ENCODE results near the gene GPRIN3. TPM values are rescaled to one million over a fixed set of nuclear protein-coding genes. Genes with fewer than 3 reads are reported as not detected.
"Not testable (repeated sequence)": the region's sequence is repeated elsewhere in the genome, so short reads cannot be mapped to it uniquely, and the experiment has no call there.

Gene GPRIN3
- total RNA-seq, 8 experiments from 2014 or later: 1.2 to 20.1 (median 7.6) TPM

DNA sequence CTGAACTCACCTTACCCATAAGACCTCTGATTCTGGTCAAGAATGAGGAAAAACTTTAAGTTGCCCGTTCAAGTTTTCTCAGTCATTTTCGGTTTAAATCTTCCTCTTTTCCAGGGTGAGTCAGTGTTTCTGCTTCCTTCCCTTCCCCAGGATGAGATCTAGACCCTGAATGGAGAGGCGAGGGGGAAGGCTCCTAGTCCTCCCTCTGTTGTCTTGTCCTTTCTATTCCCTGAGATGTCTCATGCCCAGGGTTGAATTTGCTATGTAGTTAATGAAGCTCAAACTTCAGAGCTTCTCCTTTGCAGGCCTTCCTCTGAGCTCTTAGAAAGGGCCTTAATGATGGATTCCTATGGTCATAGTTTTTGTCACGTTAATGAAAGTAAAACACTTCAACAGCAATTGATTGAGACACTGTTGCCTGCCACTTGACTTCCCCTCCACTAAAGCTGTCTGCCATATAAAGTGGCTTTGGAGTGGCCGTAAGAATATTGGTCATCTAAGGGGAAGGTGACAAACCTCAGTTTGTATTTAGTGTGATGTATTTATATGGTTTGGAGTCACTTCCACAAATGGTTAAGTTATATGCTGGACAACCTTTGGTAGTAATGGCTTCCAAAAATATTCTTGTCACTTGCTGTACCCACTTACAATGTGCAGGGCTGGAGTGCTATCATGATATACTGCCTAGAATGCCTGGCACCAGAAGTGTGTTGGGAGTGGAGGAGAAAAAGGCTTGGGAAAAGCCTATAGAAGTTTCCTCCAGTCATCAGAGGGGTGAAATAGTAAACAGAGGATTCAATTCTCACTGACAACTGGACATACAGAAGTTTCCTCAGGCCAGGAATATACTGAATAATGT lies 24.3 kb upstream of the GPRIN3 start:
- H3K27ac ChIP-seq: no peak overlapping the region
- peak in 1 of 8 experiments; percentile 34 for ATAC-seq (replicated peaks in 6 of 8)
- no peak overlapping the region for H3K4me3 ChIP-seq
- 17 to 100% (median 77%) methylated on average over 1 to 5 of the region's 5 CpGs for WGBS, 10 experiments
- H3K4me1 ChIP-seq (replicated peaks in 1 of 2): no peaks in the 10 kb centered on the region
- in situ Hi-C loops (cut with MboI; ENCODE audit: low pct_unique_long_range_greater_than_20kb in 2 of 9, low sequenced_read_pairs in 9 of 9, unreplicated experiment in 9 of 9): no loop called here

DNA sequence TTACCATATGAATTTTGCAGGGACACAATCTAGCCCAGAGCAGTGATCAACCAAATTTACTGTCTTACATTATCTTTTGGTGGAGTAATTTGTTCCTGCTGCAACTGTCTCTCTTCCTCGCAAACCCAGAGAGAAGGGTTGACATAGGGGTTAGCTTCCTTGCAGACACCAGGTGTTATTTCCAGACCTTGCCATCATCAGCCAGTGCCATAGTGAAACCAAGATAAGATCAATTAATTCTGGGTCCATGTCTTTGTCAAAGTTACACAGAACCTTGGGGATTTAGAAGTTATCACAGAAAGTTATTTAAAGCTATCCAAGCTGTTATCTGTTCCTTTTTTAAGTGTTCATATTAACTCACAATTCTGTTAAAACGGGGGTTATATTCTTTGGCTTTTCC lies 23.6 kb upstream of the GPRIN3 start:
- Histone ChIP-seq H3K27ac (no peak overlapping the region), H3K4me1 (replicated peaks in 1 of 2) (no peaks in the 10 kb centered on the region), H3K4me3 (no peak overlapping the region)
- no peak for ATAC-seq (replicated peaks in 6 of 8)
- WGBS, 10 experiments: 75 to 100% (median 96%) methylated on average over 1 to 2 of the region's 2 CpGs
- in situ Hi-C loops (cut with MboI; ENCODE audit: low pct_unique_long_range_greater_than_20kb in 2 of 9, low sequenced_read_pairs in 9 of 9, unreplicated experiment in 9 of 9): no loop called here

DNA sequence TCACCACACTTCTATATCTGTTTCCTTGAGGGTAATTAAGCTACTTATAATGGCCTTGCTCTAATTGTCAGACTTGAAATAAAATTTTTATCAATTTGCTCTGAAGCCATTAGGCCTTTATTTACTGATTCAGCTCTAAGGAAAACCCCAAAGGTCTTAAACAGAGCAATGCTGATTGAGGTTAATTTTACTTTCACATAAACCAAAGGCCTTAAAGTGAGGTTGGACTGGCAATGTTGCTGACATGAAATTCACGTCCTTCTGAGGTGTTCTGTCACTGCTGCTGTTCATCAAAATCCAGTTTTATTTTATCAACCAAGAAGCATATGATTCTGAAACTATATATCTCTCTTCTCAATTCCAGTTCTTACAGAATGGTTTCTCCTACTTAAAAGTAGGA lies 21.7 kb upstream of the GPRIN3 start:
- ATAC-seq (replicated peaks in 6 of 8): no peak
- Histone ChIP-seq H3K4me1 (replicated peaks in 1 of 2) (no peaks in the 10 kb centered on the region), H3K27ac (no peak overlapping the region), H3K4me3 (no peak overlapping the region)
- in situ Hi-C loops (cut with MboI; ENCODE audit: low pct_unique_long_range_greater_than_20kb in 2 of 9, low sequenced_read_pairs in 9 of 9, unreplicated experiment in 9 of 9): no loop called here
- WGBS, 10 experiments: 20 to 89% (median 80%) methylated on average over 1 of the region's 1 CpG; no CpG with 5 or more reads in 2 of the 10 experiments

DNA sequence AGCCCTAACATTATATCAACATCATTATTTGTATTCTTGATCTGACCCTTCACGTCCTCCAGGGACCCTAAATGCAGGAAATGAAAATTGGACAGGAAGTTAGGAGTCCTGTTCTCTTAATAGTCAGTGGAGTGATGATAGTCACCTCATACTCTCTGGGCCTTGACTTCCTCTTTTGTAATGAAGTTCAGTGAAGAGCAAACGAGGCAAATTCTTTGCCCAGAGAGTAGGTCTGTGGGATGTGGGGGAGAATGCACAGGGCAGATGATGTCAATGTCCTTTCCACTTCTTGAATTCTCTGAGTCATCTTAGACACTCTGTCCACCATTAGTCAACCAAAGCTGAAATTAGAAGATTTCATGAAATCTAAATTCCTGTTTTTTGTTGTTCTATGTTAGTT lies 17.1 kb upstream of the GPRIN3 start:
- Histone ChIP-seq H3K4me3 (no peak overlapping the region), H3K4me1 (replicated peaks in 1 of 2) (peaks cover 0 to 3% of the 10 kb centered on the region in 2 donors), H3K27ac (no peak overlapping the region)
- 0 to 100% (median 42%) methylated on average over 1 to 2 of the region's 2 CpGs; no CpG with 5 or more reads in 2 of the 10 experiments for WGBS, 10 experiments
- ATAC-seq (replicated peaks in 6 of 8): peak in 1 of 8 experiments; percentile 33
- in situ Hi-C loops (cut with MboI; ENCODE audit: low pct_unique_long_range_greater_than_20kb in 2 of 9, low sequenced_read_pairs in 9 of 9, unreplicated experiment in 9 of 9): no loop called here

DNA sequence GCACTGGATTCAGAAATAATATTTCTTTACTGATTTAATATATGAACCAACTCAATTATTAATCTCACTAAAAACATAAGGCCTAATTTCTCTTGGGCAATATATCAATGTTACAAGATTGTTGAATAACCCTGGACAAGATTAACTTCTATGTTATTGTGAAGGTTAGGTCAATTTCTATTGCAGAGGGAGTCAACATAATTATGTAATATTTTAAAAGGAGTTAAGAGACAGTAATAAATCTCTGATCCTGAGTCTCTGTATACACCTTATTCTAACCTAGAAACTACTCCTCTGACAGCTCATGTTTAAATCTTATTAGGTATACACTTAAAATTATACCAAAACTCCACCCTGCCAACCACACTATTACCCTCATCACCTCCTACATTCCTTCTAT lies 15.1 kb upstream of the GPRIN3 start:
- Histone ChIP-seq H3K4me1 (replicated peaks in 1 of 2) (peaks cover 0 to 3% of the 10 kb centered on the region in 2 donors), H3K4me3 (no peak overlapping the region), H3K27ac (no peak overlapping the region)
- in situ Hi-C loops (cut with MboI; ENCODE audit: low pct_unique_long_range_greater_than_20kb in 2 of 9, low sequenced_read_pairs in 9 of 9, unreplicated experiment in 9 of 9): no loop called here
- ATAC-seq (replicated peaks in 6 of 8): peak in 4 of 8 experiments; percentile 24 to 52 (median 42)

DNA sequence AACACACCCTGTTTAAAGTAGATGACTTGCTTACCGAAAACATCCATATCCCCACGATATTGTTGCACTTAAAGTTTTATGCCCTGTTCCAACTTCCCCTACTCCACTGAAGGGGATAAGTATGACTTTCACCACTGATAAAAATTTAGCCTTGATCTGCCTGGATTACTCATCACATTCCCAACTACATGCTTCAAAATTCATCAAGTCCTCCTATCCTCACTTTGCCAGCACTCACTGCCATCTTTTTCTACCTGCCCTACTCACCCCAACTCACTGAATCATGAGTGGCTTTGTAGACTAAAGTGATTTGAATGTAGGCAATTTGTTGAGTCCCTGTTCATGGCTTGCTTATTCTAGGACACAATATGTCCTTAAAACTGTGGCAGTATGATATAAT lies 12.2 kb upstream of the GPRIN3 start:
- in situ Hi-C loops (cut with MboI; ENCODE audit: low pct_unique_long_range_greater_than_20kb in 2 of 9, low sequenced_read_pairs in 9 of 9, unreplicated experiment in 9 of 9): no loop called here
- Histone ChIP-seq H3K4me1 (replicated peaks in 1 of 2) (peaks cover 0 to 3% of the 10 kb centered on the region in 2 donors), H3K4me3 (no peak overlapping the region), H3K27ac (no peak overlapping the region)
- WGBS, 10 experiments: 37 to 100% (median 90%) methylated on average over 1 to 2 of the region's 2 CpGs; no CpG with 5 or more reads in 1 of the 10 experiments
- ATAC-seq (replicated peaks in 6 of 8): no peak

DNA sequence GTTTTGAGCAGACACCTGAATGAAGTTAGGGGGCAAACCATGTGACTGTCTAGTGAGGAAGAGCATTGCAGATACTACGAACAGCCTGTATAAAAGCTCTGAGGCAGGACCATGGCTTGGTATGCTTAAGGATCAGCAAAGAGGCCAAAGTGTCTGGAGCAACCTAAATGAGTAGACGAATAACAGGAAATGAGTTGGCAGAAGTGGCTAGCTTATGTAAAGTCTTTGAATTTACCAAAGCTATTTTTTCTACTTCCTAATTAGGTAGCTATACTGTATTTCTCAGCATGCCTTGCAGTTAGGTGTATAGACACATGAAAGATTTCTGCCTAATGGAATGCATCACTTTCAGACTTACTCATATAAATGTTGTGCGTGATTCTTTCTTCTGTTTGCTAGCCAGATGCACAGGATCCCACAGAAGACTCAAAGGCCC lies 9.3 kb upstream of the GPRIN3 start:
- in situ Hi-C loops (cut with MboI; ENCODE audit: low pct_unique_long_range_greater_than_20kb in 2 of 9, low sequenced_read_pairs in 9 of 9, unreplicated experiment in 9 of 9): no loop called here
- Histone ChIP-seq H3K4me1 (replicated peaks in 1 of 2) (no peaks in the 10 kb centered on the region), H3K4me3 (no peak overlapping the region), H3K27ac (no peak overlapping the region)
- 17 to 100% (median 86%) methylated on average over 1 to 3 of the region's 3 CpGs; no CpG with 5 or more reads in 1 of the 10 experiments for WGBS, 10 experiments
- peak in 3 of 8 experiments; percentile 48 to 67 (median 51) for ATAC-seq (replicated peaks in 6 of 8)

DNA sequence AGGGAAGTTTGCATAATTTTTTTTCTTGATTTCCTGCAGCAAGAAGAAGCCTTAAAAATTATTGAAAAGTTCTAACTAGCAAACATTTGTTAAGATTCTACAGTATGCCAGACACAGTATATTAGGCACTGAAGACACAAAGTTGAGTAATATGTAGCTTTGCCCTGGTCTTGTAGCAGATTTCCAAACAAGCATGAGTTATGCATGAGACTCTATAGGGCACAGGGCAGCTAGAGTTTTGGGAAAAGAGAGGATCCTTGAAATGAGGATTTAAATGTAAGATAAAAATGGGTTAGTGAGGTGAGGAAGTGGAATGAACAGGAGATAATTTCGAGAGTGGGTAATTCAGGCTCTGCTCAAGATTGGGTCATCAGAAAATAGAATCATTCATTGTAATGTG lies 8.6 kb upstream of the GPRIN3 start:
- Histone ChIP-seq H3K4me3 (no peak overlapping the region), H3K4me1 (replicated peaks in 1 of 2) (no peaks in the 10 kb centered on the region), H3K27ac (no peak overlapping the region)
- in situ Hi-C loops (cut with MboI; ENCODE audit: low pct_unique_long_range_greater_than_20kb in 2 of 9, low sequenced_read_pairs in 9 of 9, unreplicated experiment in 9 of 9): no loop called here
- ATAC-seq (replicated peaks in 6 of 8): no peak
- WGBS, 10 experiments: 14 to 90% (median 70%) methylated on average over 1 of the region's 1 CpG; no CpG with 5 or more reads in 2 of the 10 experiments

DNA sequence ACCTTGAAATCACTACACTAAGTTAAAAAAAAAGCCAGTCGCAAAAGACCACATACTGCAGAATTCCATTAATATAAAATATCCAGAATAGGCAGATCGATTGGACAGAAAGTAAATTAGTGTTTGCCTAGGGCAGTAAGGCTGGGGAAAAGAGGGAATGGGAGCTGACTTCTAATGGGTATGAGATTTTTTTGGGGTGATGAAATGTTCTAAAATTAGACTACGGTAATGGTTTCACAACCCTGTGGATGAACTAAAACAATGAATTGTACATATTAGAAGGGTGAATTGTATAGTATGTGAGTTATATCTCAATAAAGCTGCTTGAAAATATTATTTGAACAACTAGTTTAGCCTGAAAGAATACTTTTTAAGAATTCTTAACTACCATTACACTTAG lies 6.7 kb upstream of the GPRIN3 start:
- Histone ChIP-seq H3K4me1 (replicated peaks in 1 of 2) (no peaks in the 10 kb centered on the region), H3K4me3 (no peak overlapping the region), H3K27ac (no peak overlapping the region)
- ATAC-seq (replicated peaks in 6 of 8): no peak
- WGBS, 10 experiments: 79 to 100% (median 96%) methylated on average over 1 to 3 of the region's 3 CpGs
- in situ Hi-C loops (cut with MboI; ENCODE audit: low pct_unique_long_range_greater_than_20kb in 2 of 9, low sequenced_read_pairs in 9 of 9, unreplicated experiment in 9 of 9): no loop called here

DNA sequence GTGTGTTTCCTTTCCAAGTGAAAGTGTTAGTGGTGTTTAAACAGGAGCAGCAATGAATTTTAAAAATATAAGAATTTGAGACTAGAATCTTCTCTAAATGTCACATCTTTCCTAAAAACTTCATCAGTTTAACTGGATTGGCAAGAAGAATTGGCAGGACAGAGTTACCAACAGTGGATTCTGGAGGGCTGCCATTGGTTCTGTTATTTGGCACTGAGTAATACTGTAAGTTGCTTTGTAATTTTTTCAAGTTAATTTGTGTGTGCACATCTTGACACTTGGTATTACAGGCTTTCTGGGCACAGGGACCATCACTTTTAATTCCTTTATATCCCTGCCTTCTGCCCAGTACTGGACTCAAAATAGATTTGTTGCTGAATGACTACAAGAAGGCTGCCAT lies 4.5 kb upstream of the GPRIN3 start:
- Histone ChIP-seq H3K4me1 (replicated peaks in 1 of 2) (peaks cover 2 to 5% of the 10 kb centered on the region in 2 donors), H3K27ac (no peak overlapping the region), H3K4me3 (no peak overlapping the region)
- in situ Hi-C loops (cut with MboI; ENCODE audit: low pct_unique_long_range_greater_than_20kb in 2 of 9, low sequenced_read_pairs in 9 of 9, unreplicated experiment in 9 of 9): no loop called here
- ATAC-seq (replicated peaks in 6 of 8): no peak

DNA sequence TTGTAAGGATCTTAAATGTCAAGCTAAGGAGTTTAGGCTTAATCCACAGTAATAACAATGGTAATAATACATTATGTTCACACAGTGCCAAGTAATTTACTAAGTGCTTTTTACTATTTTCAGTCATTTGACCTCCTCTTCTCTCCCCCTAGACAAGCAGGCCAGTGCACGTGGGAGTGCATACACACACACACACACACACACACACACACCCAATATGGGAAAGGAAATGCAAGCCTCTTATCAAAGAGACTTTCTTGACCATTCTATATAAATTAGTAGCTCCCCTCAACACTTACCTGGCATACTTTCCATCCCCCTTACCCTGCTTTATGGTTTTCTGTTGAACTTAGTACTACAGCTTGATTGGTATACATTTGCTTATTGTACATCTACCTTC lies 3.8 kb upstream of the GPRIN3 start:
- in situ Hi-C loops (cut with MboI; ENCODE audit: low pct_unique_long_range_greater_than_20kb in 2 of 9, low sequenced_read_pairs in 9 of 9, unreplicated experiment in 9 of 9): no loop called here
- Histone ChIP-seq H3K4me1 (replicated peaks in 1 of 2) (peaks cover 2 to 5% of the 10 kb centered on the region in 2 donors), H3K27ac (no peak overlapping the region), H3K4me3 (no peak overlapping the region)
- ATAC-seq (replicated peaks in 6 of 8): no peak
- 40 to 80% (median 73%) methylated on average over 1 of the region's 1 CpG; no CpG with 5 or more reads in 6 of the 10 experiments for WGBS, 10 experiments

DNA sequence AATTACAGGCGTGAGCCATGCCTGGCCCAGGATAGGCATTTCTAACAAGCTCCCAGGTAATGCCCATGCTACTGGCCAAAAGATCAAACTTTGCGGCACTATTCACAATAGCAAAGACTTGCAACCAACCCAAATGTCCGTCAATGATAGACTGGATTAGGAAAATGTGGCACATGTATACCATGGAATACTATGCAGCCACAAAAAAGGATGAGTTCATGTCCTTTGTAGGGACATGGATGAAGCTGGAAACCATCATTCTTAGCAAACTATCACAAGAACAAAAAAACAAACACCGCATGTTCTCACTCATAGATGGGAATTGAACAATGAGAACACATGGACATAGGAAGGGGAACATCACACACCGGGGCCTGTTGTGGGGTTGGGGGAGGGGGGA lies 1.6 kb upstream of the GPRIN3 start:
- 80 to 100% methylated on average over 1 to 2 of the region's 5 CpGs; no CpG with 5 or more reads in 8 of the 10 experiments for WGBS, 10 experiments
- in situ Hi-C loops (cut with MboI; ENCODE audit: low pct_unique_long_range_greater_than_20kb in 2 of 9, low sequenced_read_pairs in 9 of 9, unreplicated experiment in 9 of 9); H3K4me3 ChIP-seq; H3K27ac ChIP-seq; ATAC-seq (replicated peaks in 6 of 8): not testable (repeated sequence)
- peaks cover 5 to 12% of the 10 kb centered on the region in 2 donors for H3K4me1 ChIP-seq (replicated peaks in 1 of 2)

DNA sequence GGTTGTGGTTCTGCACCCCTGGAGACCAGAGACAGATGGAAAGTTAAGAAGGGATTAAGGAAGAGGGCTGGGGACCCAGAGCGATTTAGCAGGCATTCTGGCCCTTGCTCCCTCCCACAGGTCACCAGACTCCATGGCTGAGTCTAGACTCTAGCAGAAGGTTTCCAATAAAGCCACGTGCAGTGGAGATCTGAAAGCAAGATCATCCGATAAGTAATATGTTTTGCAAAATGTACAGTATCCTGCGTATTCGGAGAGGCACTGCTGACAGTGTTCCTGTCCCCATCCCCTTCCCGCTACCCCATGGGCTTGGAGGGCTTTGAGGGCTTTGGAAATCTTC lies 531 bp upstream of the GPRIN3 start:
- peak in 3 of 8 experiments; percentile 40 to 49 (median 43) for ATAC-seq (replicated peaks in 6 of 8)
- Histone ChIP-seq H3K4me1 (replicated peaks in 1 of 2) (peaks cover 5 to 14% of the 10 kb centered on the region in 2 donors), H3K27ac (peak overlapping the region in 1 of 2 donors; percentile 65), H3K4me3 (peak overlapping the region; percentile 53 to 83 (median 67))
- in situ Hi-C loops (cut with MboI; ENCODE audit: low pct_unique_long_range_greater_than_20kb in 2 of 9, low sequenced_read_pairs in 9 of 9, unreplicated experiment in 9 of 9): no loop called here
- WGBS, 10 experiments: 0 to 11% methylated on average over 1 to 5 of the region's 6 CpGs; no CpG with 5 or more reads in 8 of the 10 experiments

DNA sequence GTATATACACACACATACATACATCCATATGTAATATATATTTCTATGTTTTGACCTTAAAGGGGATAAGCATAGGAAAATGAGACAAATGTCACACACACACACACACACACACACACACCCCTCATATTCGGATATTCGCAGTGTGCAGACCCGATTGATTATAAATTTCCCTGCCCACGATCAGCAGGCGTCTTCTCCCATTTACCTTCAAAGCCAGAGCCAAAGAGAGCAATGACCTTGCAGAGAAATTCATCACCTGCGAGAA lies 488 bp downstream of the GPRIN3 start:
- H3K4me1 ChIP-seq (replicated peaks in 1 of 2): peaks cover 5 to 18% of the 10 kb centered on the region in 2 donors
- 0 to 35% methylated on average over 2 to 6 of the region's 6 CpGs; no CpG with 5 or more reads in 8 of the 10 experiments for WGBS, 10 experiments
- in situ Hi-C loops (cut with MboI; ENCODE audit: low pct_unique_long_range_greater_than_20kb in 2 of 9, low sequenced_read_pairs in 9 of 9, unreplicated experiment in 9 of 9): no loop called here
- ATAC-seq (replicated peaks in 6 of 8): peak in 1 of 8 experiments; percentile 1
- peak overlapping the region; percentile 53 to 83 (median 67) for H3K4me3 ChIP-seq
- no peak overlapping the region for H3K27ac ChIP-seq

All from motor neuron (in vitro differentiated cells).